GM23338 (cell line): Measurements from ENCODE around the gene MYPOP. TPM values are rescaled to one million over a fixed set of nuclear protein-coding genes. Genes with fewer than 3 reads are reported as not detected.

Experiments
- ATAC-seq: fragments of 200-7000 bp; cut with Tn5 transposase; 3 replicates; pipeline ENCODE4 v1.9.1; 2020
- DNase-seq: peaks from one replicate; pipeline ENCODE4 v3.0.0-alpha.2; 2015; ENCODE audit warnings: low spot score
- H2AFZ ChIP-seq: fragments of 200-600 bp; sonication (generic); 2 replicates; pipeline ENCODE4 v1.8.0; 2016; ENCODE audit warnings: antibody characterized with exemption, mild to moderate bottlenecking, moderate library complexity
- H3F3A ChIP-seq: fragments of 200-600 bp; sonication (generic); replicated peaks from 2 replicates; pipeline ENCODE4 v1.8.0; 2017; ENCODE audit warnings: antibody characterized with exemption, mixed run types, low read depth
- H3K27ac ChIP-seq: fragments of 200-600 bp; sonication (generic); 2 replicates; pipeline ENCODE4 v1.6.1; 2016; ENCODE audit warnings: low read depth
- H3K27me3 ChIP-seq: fragments of 200-600 bp; sonication (generic); 2 replicates; pipeline ENCODE4 v1.8.0; 2016; ENCODE audit warnings: mild to moderate bottlenecking, mixed run types, moderate library complexity; ENCODE audit not compliant: insufficient read depth
- H3K36me3 ChIP-seq: fragments of 200-600 bp; sonication (generic); 2 replicates; pipeline ENCODE4 v1.8.0; 2016; ENCODE audit warnings: mild to moderate bottlenecking; ENCODE audit not compliant: insufficient read depth
- H3K4me1 ChIP-seq: fragments of 200-600 bp; sonication (generic); 2 replicates; pipeline ENCODE4 v1.8.0; 2016; ENCODE audit warnings: mild to moderate bottlenecking, moderate library complexity; ENCODE audit not compliant: insufficient read depth
- H3K4me2 ChIP-seq: fragments of 200-600 bp; sonication (generic); 2 replicates; pipeline ENCODE4 v1.7.1; 2017; ENCODE audit warnings: mixed run types
- H3K4me3 ChIP-seq: fragments of 200-600 bp; sonication (generic); 2 replicates; pipeline ENCODE4 v1.6.1; 2016; ENCODE audit warnings: mixed run types
- H3K79me2 ChIP-seq: fragments of 200-600 bp; sonication (generic); replicated peaks from 2 replicates; pipeline ENCODE4 v1.8.0; 2017; ENCODE audit warnings: mild to moderate bottlenecking; ENCODE audit not compliant: insufficient read depth
- H3K9me2 ChIP-seq: fragments of 200-600 bp; sonication (generic); 2 replicates; pipeline ENCODE4 v1.8.0; 2017; ENCODE audit not compliant: insufficient read depth
- H4K20me1 ChIP-seq: fragments of 200-600 bp; sonication (generic); replicated peaks from 2 replicates; pipeline ENCODE4 v1.8.0; 2017; ENCODE audit warnings: mild to moderate bottlenecking; ENCODE audit not compliant: insufficient read depth
- H3K27ac Mint-ChIP-seq: 2 replicates; pipeline ENCODE4 v1.8.0; 2020; ENCODE audit warnings: inconsistent platforms, mild to moderate bottlenecking, moderate library complexity, mixed read lengths
- H3K27me3 Mint-ChIP-seq: 3 replicates; pipeline ENCODE4 v1.8.0; 2022; ENCODE audit warnings: low read depth, mild to moderate bottlenecking, moderate library complexity, mixed read lengths, inconsistent platforms; ENCODE audit not compliant: insufficient read depth, poor library complexity
- H3K36me3 Mint-ChIP-seq: 3 replicates; pipeline ENCODE4 v1.8.0; 2021; ENCODE audit warnings: low read depth, mild to moderate bottlenecking, inconsistent platforms, moderate library complexity, mixed read lengths
- H3K4me1 Mint-ChIP-seq: 3 replicates; pipeline ENCODE4 v1.8.0; 2020; ENCODE audit warnings: mild to moderate bottlenecking, inconsistent platforms, mixed read lengths
- H3K4me3 Mint-ChIP-seq: 3 replicates; pipeline ENCODE4 v1.8.0; 2021; ENCODE audit warnings: moderate library complexity, mild to moderate bottlenecking, inconsistent platforms, mixed read lengths
- H3K9me3 Mint-ChIP-seq: 3 replicates; pipeline ENCODE4 v1.8.0; 2020; ENCODE audit warnings: moderate library complexity, mild to moderate bottlenecking, inconsistent platforms, mixed read lengths
- CREB1 ChIP-seq: fragments of 250-450 bp; sonication (Bioruptor Pico); IDR thresholded peaks from 2 replicates; pipeline ENCODE4 v1.5.0; 2020; ENCODE audit warnings: low read depth, mild to moderate bottlenecking, moderate library complexity
- ETS1 ChIP-seq: IDR thresholded peaks from 2 replicates; pipeline ENCODE4 v1.6.1; 2016; ENCODE audit warnings: antibody characterized with exemption
- EZH2 ChIP-seq: fragments of 200-600 bp; sonication (generic); IDR thresholded peaks from one replicate; pipeline ENCODE4 v1.8.0; 2017; ENCODE audit warnings: antibody characterized with exemption, mild to moderate bottlenecking, low read depth; ENCODE audit not compliant: unreplicated experiment
- EZH2phosphoT487 ChIP-seq: fragments of 200-600 bp; sonication (generic); IDR thresholded peaks from one replicate; pipeline ENCODE4 v1.8.1; 2018; ENCODE audit warnings: antibody characterized with exemption; ENCODE audit not compliant: unreplicated experiment
- JUNB ChIP-seq: IDR thresholded peaks from one replicate; pipeline ENCODE4 v1.6.1; 2016; ENCODE audit warnings: antibody characterized with exemption; ENCODE audit not compliant: unreplicated experiment
- POLR2AphosphoS5 ChIP-seq: IDR thresholded peaks from 2 replicates; pipeline ENCODE4 v1.6.1; 2016; ENCODE audit warnings: antibody characterized with exemption, low read depth
- REST ChIP-seq: IDR thresholded peaks from one replicate; pipeline ENCODE4 v1.6.1; 2018; ENCODE audit warnings: antibody characterized with exemption; ENCODE audit not compliant: unreplicated experiment
- ZNF331 ChIP-seq: fragments of 250-450 bp; sonication (Bioruptor Pico); IDR thresholded peaks from 2 replicates; pipeline ENCODE4 v1.5.0; 2020; ENCODE audit warnings: low read depth, mild to moderate bottlenecking, moderate library complexity
- polyA plus RNA-seq: library from polyadenylated mRNA; unstranded; fragments of >200 nt; fragmentation: Nextera tagmentation; extraction: Ambion mirVana; gene quantifications from 2 replicates; pipeline ENCODE4 v1.2.1, GENCODE V29; 2016
- total RNA-seq: library from RNA; depleted of rRNA; stranded (reverse); fragments of >200 nt; shearing (Covaris generic); gene quantifications from 2 replicates; pipeline ENCODE4 v1.2.3, GENCODE V29; 2014
- TF ChIP-seq, protein P1 (sequence below), 2 experiments: fragments of 200-600 bp in 1 of 2; sonication (generic) in 1 of 2; conservative IDR thresholded peaks; 2 replicates each; pipeline versions ENCODE4 v1.5.1 to v1.6.1; 2016 to 2017; ENCODE audit warnings: antibody characterized with exemption in 2 of 2, low read depth in 2 of 2, mild to moderate bottlenecking in 2 of 2, moderate library complexity in 1 of 2

The MYPOP gene
- total and polyA plus RNA-seq, 2 experiments from 2014 or later = 3.0 to 6.9 TPM

- Histone ChIP-seq H3K27me3 (no peaks in the 10 kb centered on the region), H2AFZ (peak within 1 kb of the TSS; percentile 81), H3K79me2 (peaks cover 76% of the 10 kb centered on the region), H4K20me1 (peaks cover 13% of the 10 kb centered on the region; the same call in 1 of the 2 replicates), H3K4me1 (peaks cover 29% of the 10 kb centered on the region), H3F3A (0 out of 2 replicates have a peak, but pooled peaks cover 9% of the 10 kb centered on the region), H3K9me2 (no peaks in the 10 kb centered on the region), H3K36me3 (peaks cover 7% of the 10 kb centered on the region; the same call in 1 of the 2 replicates), H3K27ac (0 out of 2 replicates have a peak within 1 kb of the TSS, but pooled peaks have one; percentile 80), H3K4me2 (peak within 1 kb of the TSS; percentile 96), H3K4me3 (peak within 1 kb of the TSS; percentile 63)
- peak; percentile 66 for ATAC-seq
- TF ChIP-seq ETS1 = no peak
- 0 out of 2 replicates have a peak, but pooled peaks have one; percentile 8 for TF ChIP-seq CREB1
- TF ChIP-seq, protein P1, sequence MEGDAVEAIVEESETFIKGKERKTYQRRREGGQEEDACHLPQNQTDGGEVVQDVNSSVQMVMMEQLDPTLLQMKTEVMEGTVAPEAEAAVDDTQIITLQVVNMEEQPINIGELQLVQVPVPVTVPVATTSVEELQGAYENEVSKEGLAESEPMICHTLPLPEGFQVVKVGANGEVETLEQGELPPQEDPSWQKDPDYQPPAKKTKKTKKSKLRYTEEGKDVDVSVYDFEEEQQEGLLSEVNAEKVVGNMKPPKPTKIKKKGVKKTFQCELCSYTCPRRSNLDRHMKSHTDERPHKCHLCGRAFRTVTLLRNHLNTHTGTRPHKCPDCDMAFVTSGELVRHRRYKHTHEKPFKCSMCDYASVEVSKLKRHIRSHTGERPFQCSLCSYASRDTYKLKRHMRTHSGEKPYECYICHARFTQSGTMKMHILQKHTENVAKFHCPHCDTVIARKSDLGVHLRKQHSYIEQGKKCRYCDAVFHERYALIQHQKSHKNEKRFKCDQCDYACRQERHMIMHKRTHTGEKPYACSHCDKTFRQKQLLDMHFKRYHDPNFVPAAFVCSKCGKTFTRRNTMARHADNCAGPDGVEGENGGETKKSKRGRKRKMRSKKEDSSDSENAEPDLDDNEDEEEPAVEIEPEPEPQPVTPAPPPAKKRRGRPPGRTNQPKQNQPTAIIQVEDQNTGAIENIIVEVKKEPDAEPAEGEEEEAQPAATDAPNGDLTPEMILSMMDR (conservative IDR thresholded peaks at IDR 0.05; ENCODE audit: low read depth in 2 of 2) = peak; percentile 62 to 82
- no peak for TF ChIP-seq JUNB
- peak; percentile 34; the same call in 1 of the 2 replicates for TF ChIP-seq POLR2AphosphoS5
- TF ChIP-seq EZH2 = no peak
- TF ChIP-seq REST = no peak
- TF ChIP-seq EZH2phosphoT487 = no peak
- TF ChIP-seq ZNF331 = no peak
- H3K27ac Mint-ChIP-seq = peak within 1 kb of the TSS; percentile 92
- peak; percentile 84 for DNase-seq
- H3K4me3 Mint-ChIP-seq = peak within 1 kb of the TSS; percentile 95
- peaks cover 30% of the 10 kb centered on the region for H3K27me3 Mint-ChIP-seq
- H3K9me3 Mint-ChIP-seq = no peaks in the 10 kb centered on the region
- peaks cover 36% of the 10 kb centered on the region for H3K4me1 Mint-ChIP-seq
- peaks cover 18% of the 10 kb centered on the region for H3K36me3 Mint-ChIP-seq
Measured at GRCh38 chr19:45863840-45864628, 38.4 kb downstream of the MYPOP start, which contains the start of gene FOXA3. FOXA3 (plus strand) TSS chr19:45864326; CDS start chr19:45864457, 131 bp downstream.
